ENCODE results near the gene FNTB. TPM values are rescaled to one million over a fixed set of nuclear protein-coding genes. Genes with fewer than 3 reads are reported as not detected.
A peak's percentile ranks its signal among the peaks of the same experiment; 100 is the strongest.

The FNTB gene
- total RNA-seq, 1 experiment from 2014 or later: 28.1 TPM

- Histone ChIP-seq H2AFZ (ENCODE audit: low read length) (no peak overlapping the region), H3K4me2 (ENCODE audit: low read length) (no peak overlapping the region), H3K27me3 (ENCODE audit: low read length) (no peaks in the 10 kb centered on the region), H3K9me3 (ENCODE audit: low read length) (no peaks in the 10 kb centered on the region), H3K9ac (ENCODE audit: low read length) (no peak overlapping the region), H3F3A (ENCODE audit: low read length, unreplicated experiment) (no peaks in the 10 kb centered on the region), H3K4me1 (ENCODE audit: insufficient read depth, low read length) (peaks cover 15% of the 10 kb centered on the region), H3K36me3 (ENCODE audit: low read depth, low read length) (no peaks in the 10 kb centered on the region), H4K20me1 (ENCODE audit: low read length) (no peaks in the 10 kb centered on the region), H3K27ac (ENCODE audit: low read length) (no peak overlapping the region), H3K79me2 (ENCODE audit: low read length) (no peaks in the 10 kb centered on the region), H3K9me2 (replicated peaks; ENCODE audit: low read length) (no peaks in the 10 kb centered on the region), H3K4me3 (ENCODE audit: low read length) (no peak overlapping the region)
- DNase-seq: no peak
- TF ChIP-seq CTCF (conservative IDR thresholded peaks at IDR 0.05; ENCODE audit: low read depth, low read length) (no peak), EZH2 (IDR thresholded peaks at IDR 0.05; ENCODE audit: low read length, unreplicated experiment) (no peak), EZH2phosphoT487 (IDR thresholded peaks at IDR 0.05; ENCODE audit: borderline replicate concordance, low read length) (no peak)
- no TSS peak for BruUV-seq (replicated peaks)
- intact Hi-C loops (cut with micrococcal nuclease): no loop called here
- ChIA-PET POLR2A (ENCODE audit: unreplicated experiment) (no interaction called here), CTCF (interaction anchor here (0.6 kb wide), 1 partner anchor 128 kb away, joined by 3 read pairs; the partner anchor contains the start of gene MAX)
- ATAC-seq: no peak
Measured at GRCh38 chr14:64973826-64974225, 12.9 kb upstream of the FNTB start.

GRCh38 chr14:64974563-64974962 is 12.1 kb upstream of the FNTB start:
- Histone ChIP-seq H3K4me2 (ENCODE audit: low read length) (no peak overlapping the region), H3K4me3 (ENCODE audit: low read length) (no peak overlapping the region), H3K4me1 (ENCODE audit: insufficient read depth, low read length) (peaks cover 15% of the 10 kb centered on the region), H3K27ac (ENCODE audit: low read length) (no peak overlapping the region), H3K36me3 (ENCODE audit: low read depth, low read length) (no peaks in the 10 kb centered on the region), H4K20me1 (ENCODE audit: low read length) (no peaks in the 10 kb centered on the region), H3K27me3 (ENCODE audit: low read length) (no peaks in the 10 kb centered on the region), H2AFZ (ENCODE audit: low read length) (no peak overlapping the region), H3K9ac (ENCODE audit: low read length) (no peak overlapping the region), H3K79me2 (ENCODE audit: low read length) (no peaks in the 10 kb centered on the region), H3K9me2 (replicated peaks; ENCODE audit: low read length) (no peaks in the 10 kb centered on the region), H3F3A (ENCODE audit: low read length, unreplicated experiment) (no peaks in the 10 kb centered on the region), H3K9me3 (ENCODE audit: low read length) (no peaks in the 10 kb centered on the region)
- CTCF ChIA-PET: interaction anchor here (0.6 kb wide), 1 partner anchor 132 kb away, joined by 3 read pairs; no protein-coding TSS in a partner anchor
- TF ChIP-seq CTCF (conservative IDR thresholded peaks at IDR 0.05; ENCODE audit: low read depth, low read length) (no peak), EZH2 (IDR thresholded peaks at IDR 0.05; ENCODE audit: low read length, unreplicated experiment) (no peak), EZH2phosphoT487 (IDR thresholded peaks at IDR 0.05; ENCODE audit: borderline replicate concordance, low read length) (no peak)
- ATAC-seq: no peak
- POLR2A ChIA-PET (ENCODE audit: unreplicated experiment): no interaction called here
- no peak for DNase-seq
- intact Hi-C loops (cut with micrococcal nuclease): no loop called here
- no TSS peak for BruUV-seq (replicated peaks)

- Histone ChIP-seq H4K20me1 (ENCODE audit: low read length) (no peaks in the 10 kb centered on the region), H3K4me1 (ENCODE audit: insufficient read depth, low read length) (no peaks in the 10 kb centered on the region), H3K4me2 (ENCODE audit: low read length) (no peak overlapping the region), H3K36me3 (ENCODE audit: low read depth, low read length) (no peaks in the 10 kb centered on the region), H3K27ac (ENCODE audit: low read length) (no peak overlapping the region), H3K79me2 (ENCODE audit: low read length) (no peaks in the 10 kb centered on the region), H3K9me2 (replicated peaks; ENCODE audit: low read length) (no peaks in the 10 kb centered on the region), H3K9ac (ENCODE audit: low read length) (no peak overlapping the region), H3K27me3 (ENCODE audit: low read length) (no peaks in the 10 kb centered on the region), H3K9me3 (ENCODE audit: low read length) (no peaks in the 10 kb centered on the region), H3F3A (ENCODE audit: low read length, unreplicated experiment) (no peaks in the 10 kb centered on the region), H3K4me3 (ENCODE audit: low read length) (no peak overlapping the region), H2AFZ (ENCODE audit: low read length) (no peak overlapping the region)
- ATAC-seq (peak; percentile 43), DNase-seq (peak; percentile 14)
- ChIA-PET CTCF (no interaction called here), POLR2A (ENCODE audit: unreplicated experiment) (no interaction called here)
- TF ChIP-seq EZH2phosphoT487 (IDR thresholded peaks at IDR 0.05; ENCODE audit: borderline replicate concordance, low read length) (no peak), CTCF (conservative IDR thresholded peaks at IDR 0.05; ENCODE audit: low read depth, low read length) (no peak), EZH2 (IDR thresholded peaks at IDR 0.05; ENCODE audit: low read length, unreplicated experiment) (no peak)
- no TSS peak for BruUV-seq (replicated peaks)
- intact Hi-C loops (cut with micrococcal nuclease): loop anchor here (10.0 kb wide), 1 partner anchor 175 kb away; no protein-coding TSS in a partner anchor
Measured at GRCh38 chr14:64979336-64980074, 7.2 kb upstream of the FNTB start.

Measured in PC-3 (cell line).